Astrocyte (in vitro differentiated cells and primary cell): ENCODE results near the gene RABGGTA. TPM values are rescaled to one million over a fixed set of nuclear protein-coding genes. Genes with fewer than 3 reads are reported as not detected.

Experiments
- DNase-seq: peaks from one replicate; pipeline ENCODE4 v3.0.0-alpha.2; 2010; ENCODE audit warnings: low read depth
- FAIRE-seq: peaks from 2 replicates; lab custom pipeline; 2011; peaks lifted over from hg19 to GRCh38; lab: Jason Lieb, UNC
- H2AFZ ChIP-seq: 2 replicates; pipeline ENCODE4 v1.6.0; 2012; ENCODE audit warnings: low read depth, low read length, inconsistent platforms
- H3K27ac ChIP-seq: 2 replicates; pipeline ENCODE4 v1.5.1; 2011; ENCODE audit warnings: low read depth, low read length, inconsistent platforms
- H3K27me3 ChIP-seq: 2 replicates; pipeline ENCODE4 v1.6.0; 2011; ENCODE audit warnings: low read length, inconsistent platforms; ENCODE audit not compliant: insufficient read depth
- H3K36me3 ChIP-seq: 2 replicates; pipeline ENCODE4 v1.5.1; 2011; ENCODE audit warnings: low read length, inconsistent platforms; ENCODE audit not compliant: insufficient read depth
- H3K4me1 ChIP-seq: 2 replicates; pipeline ENCODE4 v1.5.1; 2011; ENCODE audit warnings: low read length, inconsistent platforms; ENCODE audit not compliant: insufficient read depth
- H3K4me2 ChIP-seq: 2 replicates; pipeline ENCODE4 v1.6.0; 2012; ENCODE audit warnings: low read length, inconsistent platforms
- H3K4me3 ChIP-seq: 2 replicates; pipeline ENCODE4 v1.5.1; 2011; ENCODE audit warnings: low read depth, mild to moderate bottlenecking, low read length, inconsistent platforms; ENCODE audit not compliant: insufficient read depth
- H3K79me2 ChIP-seq: 2 replicates; pipeline ENCODE4 v1.6.0; 2012; ENCODE audit warnings: mild to moderate bottlenecking, low read length, inconsistent platforms; ENCODE audit not compliant: insufficient read depth
- H3K9ac ChIP-seq: 2 replicates; pipeline ENCODE4 v1.6.0; 2012; ENCODE audit warnings: mild to moderate bottlenecking, low read length, inconsistent platforms
- H3K9me3 ChIP-seq: 2 replicates; pipeline ENCODE4 v1.5.1; 2012; ENCODE audit warnings: low read depth, mild to moderate bottlenecking, low read length, inconsistent platforms; ENCODE audit not compliant: insufficient read depth
- H4K20me1 ChIP-seq: 2 replicates; pipeline ENCODE4 v1.6.0; 2012; ENCODE audit warnings: low read length, inconsistent platforms; ENCODE audit not compliant: insufficient read depth
- H3K27ac Mint-ChIP-seq: one replicate; pipeline ENCODE4 v1.8.0; 2021; ENCODE audit warnings: mild to moderate bottlenecking, mixed read lengths; ENCODE audit not compliant: unreplicated experiment
- H3K27me3 Mint-ChIP-seq: one replicate; pipeline ENCODE4 v1.8.0; 2021; ENCODE audit warnings: low read depth, mixed read lengths; ENCODE audit not compliant: unreplicated experiment
- H3K36me3 Mint-ChIP-seq: one replicate; pipeline ENCODE4 v1.8.0; 2021; ENCODE audit warnings: low read depth, mixed read lengths; ENCODE audit not compliant: unreplicated experiment
- H3K4me1 Mint-ChIP-seq: one replicate; pipeline ENCODE4 v1.8.0; 2021; ENCODE audit warnings: low read depth, mixed read lengths; ENCODE audit not compliant: unreplicated experiment
- H3K4me3 Mint-ChIP-seq: one replicate; pipeline ENCODE4 v1.8.0; 2021; ENCODE audit warnings: mild to moderate bottlenecking, moderate library complexity, mixed read lengths; ENCODE audit not compliant: unreplicated experiment
- H3K9me3 Mint-ChIP-seq: one replicate; pipeline ENCODE4 v1.8.0; 2021; ENCODE audit warnings: mild to moderate bottlenecking, mixed read lengths; ENCODE audit not compliant: unreplicated experiment
- CTCF ChIP-seq: IDR thresholded peaks from 2 replicates; pipeline ENCODE4 v1.5.1; 2011; ENCODE audit warnings: low read depth, mild to moderate bottlenecking, inconsistent platforms, low read length, moderate library complexity; ENCODE audit not compliant: insufficient read depth
- EZH2 ChIP-seq: IDR thresholded peaks from 2 replicates; pipeline ENCODE4 v1.6.1; 2012; ENCODE audit warnings: mild to moderate bottlenecking, low read length, inconsistent platforms; ENCODE audit not compliant: insufficient read depth
- total RNA-seq: library from RNA; stranded (reverse); gene quantifications from 2 replicates; pipeline ENCODE4 v1.2.1, GENCODE V29; 2021

The RABGGTA gene
- total RNA-seq, 1 donor from 2014 or later: 27.3 TPM

- H3K36me3 ChIP-seq: no peaks in the 10 kb centered on the region
- peaks cover 7% of the 10 kb centered on the region for H3K36me3 Mint-ChIP-seq
- H3K79me2 ChIP-seq: no peaks in the 10 kb centered on the region
- no peak overlapping the region for H2AFZ ChIP-seq
- no peaks in the 10 kb centered on the region for H3K9me3 ChIP-seq
- no peak for DNase-seq
- no peak overlapping the region for H3K4me3 Mint-ChIP-seq
- H3K27me3 ChIP-seq: peaks cover 18% of the 10 kb centered on the region
- H3K27ac Mint-ChIP-seq: no peak overlapping the region
- peaks cover 22% of the 10 kb centered on the region for H4K20me1 ChIP-seq
- H3K4me2 ChIP-seq: no peak overlapping the region
- H3K4me1 Mint-ChIP-seq: peaks cover 7% of the 10 kb centered on the region
- peaks cover 18% of the 10 kb centered on the region for H3K27me3 Mint-ChIP-seq
- peaks cover 25% of the 10 kb centered on the region for H3K4me1 ChIP-seq
- H3K27ac ChIP-seq: no peak overlapping the region
- no peak for FAIRE-seq
- H3K4me3 ChIP-seq: no peak overlapping the region
- TF ChIP-seq EZH2 (no peak), CTCF (no peak)
- H3K9me3 Mint-ChIP-seq: peaks cover 2% of the 10 kb centered on the region
- no peak overlapping the region for H3K9ac ChIP-seq
Measured at GRCh38 chr14:24314377-24315193, 43.2 kb upstream of the RABGGTA start.

GRCh38 chr14:24313913-24314312, 42.5 kb upstream of the RABGGTA start:
- Mint-ChIP-seq H3K36me3 (peaks cover 7% of the 10 kb centered on the region), H3K4me3 (no peak overlapping the region), H3K27ac (no peak overlapping the region), H3K27me3 (peaks cover 11% of the 10 kb centered on the region), H3K9me3 (peaks cover 2% of the 10 kb centered on the region), H3K4me1 (peaks cover 9% of the 10 kb centered on the region)
- Histone ChIP-seq H3K9ac (no peak overlapping the region), H3K27ac (no peak overlapping the region), H3K4me3 (no peak overlapping the region), H2AFZ (no peak overlapping the region), H4K20me1 (peaks cover 28% of the 10 kb centered on the region), H3K4me1 (peaks cover 25% of the 10 kb centered on the region), H3K36me3 (no peaks in the 10 kb centered on the region), H3K79me2 (no peaks in the 10 kb centered on the region), H3K9me3 (no peaks in the 10 kb centered on the region), H3K27me3 (peaks cover 14% of the 10 kb centered on the region), H3K4me2 (no peak overlapping the region)
- DNase-seq (no peak), FAIRE-seq (no peak)
- TF ChIP-seq EZH2 (no peak), CTCF (no peak)
